Neural crest cell (in vitro differentiated cells): Measurements from ENCODE around the gene KCTD13. TPM values are rescaled to one million over a fixed set of nuclear protein-coding genes. Genes with fewer than 3 reads are reported as not detected.
"Not testable (repeated sequence)": the region's sequence is repeated elsewhere in the genome, so short reads cannot be mapped to it uniquely, and the experiment has no call there.

Experiments used
- DNase-seq: peaks from one replicate; pipeline ENCODE4 v3.0.0; 2021; ENCODE audit warnings: low read depth, mixed read lengths, low spot score
- H3K27ac Mint-ChIP-seq: one replicate; pipeline ENCODE4 v1.8.0; 2021; ENCODE audit warnings: mild to moderate bottlenecking, mixed read lengths; ENCODE audit not compliant: unreplicated experiment
- H3K27me3 Mint-ChIP-seq: 2 replicates; pipeline ENCODE4 v1.8.0; 2021; ENCODE audit warnings: low read depth, mild to moderate bottlenecking, mixed read lengths
- H3K36me3 Mint-ChIP-seq: 2 replicates; pipeline ENCODE4 v1.8.0; 2021; ENCODE audit warnings: low read depth, mild to moderate bottlenecking, mixed read lengths
- H3K4me1 Mint-ChIP-seq: 2 replicates; pipeline ENCODE4 v1.8.0; 2021; ENCODE audit warnings: mixed read lengths
- H3K4me3 Mint-ChIP-seq: one replicate; pipeline ENCODE4 v1.8.0; 2021; ENCODE audit warnings: mild to moderate bottlenecking, mixed read lengths
- H3K9me3 Mint-ChIP-seq: 2 replicates; pipeline ENCODE4 v1.8.0; 2021; ENCODE audit warnings: mixed read lengths
- total RNA-seq: library from RNA; stranded (reverse); gene quantifications from 2 replicates; pipeline ENCODE4 v1.2.1, GENCODE V29; 2021
- TF ChIP-seq, protein P1 (sequence below): fragments of 200-600 bp; sonication (generic); conservative IDR thresholded peaks from 2 replicates; pipeline ENCODE4 v1.5.0; 2021; ENCODE audit warnings: antibody characterized with exemption, mild to moderate bottlenecking

The KCTD13 gene
- total RNA-seq, 1 donor from 2014 or later, result 24.3 TPM

DNA sequence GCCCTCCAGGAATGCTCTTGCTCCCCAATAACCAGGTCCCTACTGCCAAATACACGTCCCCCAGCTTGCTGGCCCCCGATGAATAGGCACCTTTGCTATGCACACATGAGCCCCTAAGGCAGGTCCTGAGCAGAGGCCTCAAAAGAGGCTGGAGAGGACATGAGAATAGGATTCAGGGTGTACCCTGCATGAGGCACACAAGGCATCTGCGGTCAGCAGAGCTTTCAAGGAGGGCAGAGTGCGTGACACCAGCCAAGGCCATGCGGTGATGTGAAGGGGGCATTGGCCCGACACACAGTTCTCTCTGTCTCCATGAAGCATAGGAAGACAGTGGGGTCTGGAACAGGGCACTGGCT lies 33.6 kb downstream of the KCTD13 start:
- no peaks in the 10 kb centered on the region for H3K9me3 Mint-ChIP-seq
- no peak overlapping the region for H3K4me3 Mint-ChIP-seq
- no peak for DNase-seq
- TF ChIP-seq, protein P1, sequence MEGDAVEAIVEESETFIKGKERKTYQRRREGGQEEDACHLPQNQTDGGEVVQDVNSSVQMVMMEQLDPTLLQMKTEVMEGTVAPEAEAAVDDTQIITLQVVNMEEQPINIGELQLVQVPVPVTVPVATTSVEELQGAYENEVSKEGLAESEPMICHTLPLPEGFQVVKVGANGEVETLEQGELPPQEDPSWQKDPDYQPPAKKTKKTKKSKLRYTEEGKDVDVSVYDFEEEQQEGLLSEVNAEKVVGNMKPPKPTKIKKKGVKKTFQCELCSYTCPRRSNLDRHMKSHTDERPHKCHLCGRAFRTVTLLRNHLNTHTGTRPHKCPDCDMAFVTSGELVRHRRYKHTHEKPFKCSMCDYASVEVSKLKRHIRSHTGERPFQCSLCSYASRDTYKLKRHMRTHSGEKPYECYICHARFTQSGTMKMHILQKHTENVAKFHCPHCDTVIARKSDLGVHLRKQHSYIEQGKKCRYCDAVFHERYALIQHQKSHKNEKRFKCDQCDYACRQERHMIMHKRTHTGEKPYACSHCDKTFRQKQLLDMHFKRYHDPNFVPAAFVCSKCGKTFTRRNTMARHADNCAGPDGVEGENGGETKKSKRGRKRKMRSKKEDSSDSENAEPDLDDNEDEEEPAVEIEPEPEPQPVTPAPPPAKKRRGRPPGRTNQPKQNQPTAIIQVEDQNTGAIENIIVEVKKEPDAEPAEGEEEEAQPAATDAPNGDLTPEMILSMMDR, result no peak
- H3K27ac Mint-ChIP-seq, result no peak overlapping the region
- H3K27me3 Mint-ChIP-seq, result peaks cover 7% of the 10 kb centered on the region
- H3K4me1 Mint-ChIP-seq, result peaks cover 16% of the 10 kb centered on the region
- no peaks in the 10 kb centered on the region for H3K36me3 Mint-ChIP-seq

DNA sequence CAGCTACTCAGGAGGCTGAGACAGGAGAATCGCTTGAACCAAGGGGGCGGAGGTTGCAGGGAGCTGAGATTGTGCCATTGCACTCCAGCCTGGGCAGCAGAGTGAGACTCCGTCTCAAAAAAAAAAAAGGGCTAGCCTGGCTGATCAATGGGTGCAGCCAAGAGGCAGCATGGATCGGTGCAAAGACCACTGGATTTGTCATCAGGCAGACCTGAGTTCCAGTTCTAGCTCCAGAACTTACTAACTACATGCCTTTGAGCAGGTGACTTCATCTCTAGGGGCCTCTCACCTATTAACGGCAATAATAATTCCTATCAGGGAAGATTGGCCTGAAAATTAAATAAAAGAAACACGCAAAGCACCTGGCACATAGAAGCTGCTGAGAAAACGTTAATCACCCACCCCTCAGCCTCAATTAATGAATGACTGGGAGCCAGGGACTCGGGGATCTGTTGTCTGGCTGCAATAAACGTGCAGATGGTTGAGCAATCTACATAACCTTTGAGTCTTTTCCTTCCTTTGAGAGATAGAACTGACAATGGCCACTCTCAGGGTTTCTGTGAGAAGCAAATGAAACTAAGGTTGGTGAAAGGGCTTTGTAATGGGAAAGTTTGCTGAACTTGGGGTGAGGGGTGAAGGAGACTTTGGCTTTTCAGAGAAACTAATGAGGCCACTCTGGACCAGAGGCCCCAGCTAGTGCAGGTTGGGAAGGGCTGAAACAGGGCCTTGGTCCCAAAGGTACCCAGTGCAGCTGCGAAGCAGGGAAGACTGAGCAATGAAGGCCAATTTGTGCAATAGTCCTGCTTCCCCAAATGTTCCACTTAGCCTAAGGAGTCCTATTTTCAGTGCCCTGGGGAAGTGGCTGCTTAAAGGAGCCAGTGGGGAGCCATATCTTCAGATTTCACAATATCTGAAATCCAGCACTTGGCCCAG lies 34.2 kb downstream of the KCTD13 start:
- no peaks in the 10 kb centered on the region for H3K36me3 Mint-ChIP-seq
- peaks cover 4% of the 10 kb centered on the region for H3K27me3 Mint-ChIP-seq
- H3K9me3 Mint-ChIP-seq, result no peaks in the 10 kb centered on the region
- no peak overlapping the region for H3K4me3 Mint-ChIP-seq
- peak overlapping the region; percentile 16 for H3K27ac Mint-ChIP-seq
- peaks cover 13% of the 10 kb centered on the region for H3K4me1 Mint-ChIP-seq
- TF ChIP-seq, protein P1, result no peak
- DNase-seq, result no peak

DNA sequence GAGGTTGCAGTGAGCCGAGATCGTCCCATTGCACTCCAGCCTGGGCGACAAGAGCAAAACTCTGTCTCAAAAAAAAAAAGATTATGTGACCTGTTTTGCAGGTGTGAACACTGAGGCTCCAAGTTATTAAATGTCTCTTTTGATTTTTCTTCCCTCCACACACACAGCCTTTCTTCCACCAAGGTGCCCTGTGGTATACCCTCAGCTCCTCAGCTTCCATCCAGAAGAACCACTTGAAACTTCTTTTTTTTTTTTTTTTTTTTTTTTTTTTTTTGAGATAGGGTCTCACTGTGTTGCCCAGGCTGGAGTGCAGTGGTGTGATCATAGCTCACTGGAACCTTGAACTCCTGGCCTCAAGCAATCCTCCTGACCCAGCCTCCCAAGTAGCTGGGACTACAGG lies 36.7 kb downstream of the KCTD13 start:
- H3K27ac Mint-ChIP-seq, H3K27me3 Mint-ChIP-seq, H3K9me3 Mint-ChIP-seq, H3K4me3 Mint-ChIP-seq, H3K36me3 Mint-ChIP-seq, DNase-seq: not testable (repeated sequence)
- H3K4me1 Mint-ChIP-seq, result peaks cover 13% of the 10 kb centered on the region

DNA sequence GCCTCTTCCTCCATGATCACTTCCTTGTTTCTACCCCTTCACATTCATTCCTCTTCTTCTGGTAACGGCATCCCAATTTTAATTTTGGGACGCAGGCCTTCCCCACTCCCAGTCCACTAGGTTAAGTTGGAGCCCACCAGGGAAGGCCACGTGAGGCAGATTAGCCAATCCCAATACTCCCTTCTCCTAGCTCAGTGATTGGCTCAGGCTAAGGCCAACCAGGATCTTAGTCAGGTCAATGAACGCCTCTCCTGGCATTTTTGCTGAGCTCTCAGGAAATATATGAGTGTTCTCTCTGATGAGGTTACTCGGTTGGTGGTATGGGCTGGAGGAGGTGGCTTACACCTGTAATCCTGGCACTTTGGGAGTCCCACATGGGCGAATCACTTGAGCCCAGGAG lies 42.0 kb downstream of the KCTD13 start:
- Mint-ChIP-seq H3K27me3 (peaks cover 13% of the 10 kb centered on the region), H3K36me3 (no peaks in the 10 kb centered on the region), H3K4me3 (no peak overlapping the region), H3K27ac (no peak overlapping the region), H3K4me1 (no peaks in the 10 kb centered on the region), H3K9me3 (no peaks in the 10 kb centered on the region)
- TF ChIP-seq, protein P1, result no peak
- no peak for DNase-seq

DNA sequence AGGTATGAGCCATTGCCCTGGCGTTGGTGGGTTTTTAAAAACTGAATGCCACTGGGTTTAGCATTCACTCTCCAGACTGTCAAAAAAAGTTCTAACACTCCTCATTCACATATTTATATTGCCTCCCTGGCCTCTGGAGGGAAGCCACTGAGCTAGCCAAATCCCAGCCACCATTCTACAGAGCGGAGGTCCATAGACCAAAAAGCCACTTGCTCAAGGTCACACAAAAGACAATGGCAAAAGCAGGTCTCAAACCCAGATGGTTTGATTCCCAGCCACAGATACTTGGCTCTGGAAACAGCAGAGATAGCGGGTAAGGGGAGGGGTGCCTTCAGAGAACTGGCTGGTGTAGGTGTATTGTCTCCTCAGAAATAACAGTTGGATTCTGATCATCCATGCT lies 45.0 kb downstream of the KCTD13 start:
- Mint-ChIP-seq H3K27ac (no peak overlapping the region), H3K36me3 (no peaks in the 10 kb centered on the region), H3K9me3 (peaks cover 4% of the 10 kb centered on the region), H3K4me3 (no peak overlapping the region), H3K27me3 (peaks cover 39% of the 10 kb centered on the region), H3K4me1 (peaks cover 5% of the 10 kb centered on the region)
- DNase-seq, result no peak
- TF ChIP-seq, protein P1, result no peak

DNA sequence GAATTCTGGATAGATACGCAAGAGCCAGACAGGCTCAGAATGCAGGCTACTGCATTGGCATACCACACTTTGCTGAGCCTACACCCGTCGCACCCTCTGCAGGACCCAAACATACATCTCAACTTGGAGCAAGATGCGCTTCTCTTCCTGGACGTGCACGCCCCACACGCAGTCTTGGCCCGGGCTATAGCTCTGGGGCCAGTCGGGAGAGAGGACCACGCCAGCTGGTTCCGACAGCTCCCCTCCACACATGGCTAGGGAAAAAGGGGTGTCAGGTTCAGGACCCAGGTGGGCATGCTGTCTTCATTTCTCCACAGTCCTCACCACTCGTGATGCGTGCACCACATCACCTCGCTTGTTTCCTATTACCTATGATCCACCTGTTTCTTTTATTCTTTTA lies 47.9 kb downstream of the KCTD13 start:
- Mint-ChIP-seq H3K27ac (no peak overlapping the region), H3K4me1 (peaks cover 5% of the 10 kb centered on the region), H3K9me3 (peaks cover 4% of the 10 kb centered on the region), H3K4me3 (no peak overlapping the region), H3K36me3 (no peaks in the 10 kb centered on the region), H3K27me3 (peaks cover 61% of the 10 kb centered on the region)
- no peak for DNase-seq
- TF ChIP-seq, protein P1, result no peak
